ENCODE measurements around the gene NAP1L1.

NAP1L1 gene

GRCh38 chr12:76014007-76014406 is 70.5 kb downstream of the NAP1L1 start (continued):
- no peak for TF ChIP-seq ARNTL (CRISPR knock-in tag; IDR thresholded peaks at IDR 0.05; ENCODE audit: borderline replicate concordance, low read depth)
- TF ChIP-seq TCF4 (CRISPR knock-in tag; IDR thresholded peaks at IDR 0.05; ENCODE audit: borderline replicate concordance): peak; percentile 95

- TF ChIP-seq PPARA (CRISPR knock-in tag; IDR thresholded peaks at IDR 0.05; ENCODE audit: borderline replicate concordance): no peak
- TF ChIP-seq OSR1 (CRISPR knock-in tag; IDR thresholded peaks at IDR 0.05): no peak
- TF ChIP-seq ARNTL (CRISPR knock-in tag; IDR thresholded peaks at IDR 0.05; ENCODE audit: borderline replicate concordance, low read depth): no peak
- no peak for TF ChIP-seq ZFP3 (CRISPR knock-in tag; IDR thresholded peaks at IDR 0.05)
- TF ChIP-seq ZC3H10 (CRISPR knock-in tag; IDR thresholded peaks at IDR 0.05): no peak
- no peak for TF ChIP-seq PATZ1 (CRISPR knock-in tag; IDR thresholded peaks at IDR 0.05; ENCODE audit: borderline replicate concordance)
- no peak for TF ChIP-seq ZNF70 (CRISPR knock-in tag; IDR thresholded peaks at IDR 0.05)
- TF ChIP-seq BACH2 (CRISPR knock-in tag; IDR thresholded peaks at IDR 0.05; ENCODE audit: borderline replicate concordance): no peak
- no peak for TF ChIP-seq TOX (CRISPR knock-in tag; IDR thresholded peaks at IDR 0.05; ENCODE audit: borderline replicate concordance)
- ATAC-seq: no peak
These were observed 70.9 kb downstream of the NAP1L1 start for GRCh38 chr12:76013603-76014002.

- ATAC-seq: no peak
- TF ChIP-seq SNAI2 (CRISPR knock-in tag; IDR thresholded peaks at IDR 0.05) (no peak), ZNF565 (CRISPR knock-in tag; conservative IDR thresholded peaks at IDR 0.05; ENCODE audit: low read depth) (no peak), ZC3H10 (CRISPR knock-in tag; IDR thresholded peaks at IDR 0.05) (no peak), CREB5 (CRISPR knock-in tag; IDR thresholded peaks at IDR 0.05; ENCODE audit: low read depth) (no peak), ZNF8 (CRISPR knock-in tag; IDR thresholded peaks at IDR 0.05) (no peak)
These were observed 71.8 kb downstream of the NAP1L1 start for GRCh38 chr12:76012644-76013043.

GRCh38 chr12:76010732-76011458 is 73.6 kb downstream of the NAP1L1 start:
- TF ChIP-seq ZNF8 (CRISPR knock-in tag; IDR thresholded peaks at IDR 0.05) (no peak), CSRNP3 (CRISPR knock-in tag; IDR thresholded peaks at IDR 0.05) (no peak), POU6F1 (CRISPR knock-in tag; IDR thresholded peaks at IDR 0.05; ENCODE audit: borderline replicate concordance, low read depth) (no peak), BACH2 (CRISPR knock-in tag; IDR thresholded peaks at IDR 0.05; ENCODE audit: borderline replicate concordance) (no peak), TSHZ2 (CRISPR knock-in tag; IDR thresholded peaks at IDR 0.05) (no peak), PPARA (CRISPR knock-in tag; IDR thresholded peaks at IDR 0.05; ENCODE audit: borderline replicate concordance) (no peak), TCF4 (CRISPR knock-in tag; IDR thresholded peaks at IDR 0.05; ENCODE audit: borderline replicate concordance) (no peak), ZNF565 (CRISPR knock-in tag; conservative IDR thresholded peaks at IDR 0.05; ENCODE audit: low read depth) (no peak), ZFP3 (CRISPR knock-in tag; IDR thresholded peaks at IDR 0.05) (no peak), GLIS3 (CRISPR knock-in tag; IDR thresholded peaks at IDR 0.05) (no peak), ESRRG (CRISPR knock-in tag; IDR thresholded peaks at IDR 0.05) (no peak), ISL1 (CRISPR knock-in tag; IDR thresholded peaks at IDR 0.05) (no peak), TOX (CRISPR knock-in tag; IDR thresholded peaks at IDR 0.05; ENCODE audit: borderline replicate concordance) (no peak), SNAI2 (CRISPR knock-in tag; IDR thresholded peaks at IDR 0.05) (no peak), ZNF70 (CRISPR knock-in tag; IDR thresholded peaks at IDR 0.05) (no peak), OSR1 (CRISPR knock-in tag; IDR thresholded peaks at IDR 0.05) (no peak)
- ATAC-seq: peak; percentile 53

Data from SK-N-SH treated with all-trans-retinoic acid at 6 μM for 48 hours (cell line).